Measurements from ENCODE around the gene CHN2.

CHN2 gene

GRCh38 chr7:29354340-29354739 is 159.8 kb downstream of the CHN2 start:
- in situ Hi-C loops (cut with HindIII; ENCODE audit: low sequenced_read_pairs) = no loop called here

- in situ Hi-C loops (cut with HindIII; ENCODE audit: low sequenced_read_pairs) = loop anchor here (5.0 kb wide), 1 partner anchor 37 kb away; no protein-coding TSS in a partner anchor
Measured at GRCh38 chr7:29355388-29355787, 160.8 kb downstream of the CHN2 start.

GRCh38 chr7:29356631-29357030 is 162.1 kb downstream of the CHN2 start:
- in situ Hi-C loops (cut with HindIII; ENCODE audit: low sequenced_read_pairs) = loop anchor here (5.0 kb wide), 1 partner anchor 36 kb away; no protein-coding TSS in a partner anchor

- in situ Hi-C loops (cut with HindIII; ENCODE audit: low sequenced_read_pairs) = loop anchor here (5.0 kb wide), 1 partner anchor 33 kb away; no protein-coding TSS in a partner anchor
Measured at GRCh38 chr7:29359482-29360093, 165.0 kb downstream of the CHN2 start.

- in situ Hi-C loops (cut with HindIII; ENCODE audit: low sequenced_read_pairs) = no loop called here
Measured at GRCh38 chr7:29360633-29361625, 166.4 kb downstream of the CHN2 start.

GRCh38 chr7:29362380-29362779 is 167.8 kb downstream of the CHN2 start:
- in situ Hi-C loops (cut with HindIII; ENCODE audit: low sequenced_read_pairs) = no loop called here

- in situ Hi-C loops (cut with HindIII; ENCODE audit: low sequenced_read_pairs) = no loop called here
Measured at GRCh38 chr7:29363636-29364425, 169.3 kb downstream of the CHN2 start.

- in situ Hi-C loops (cut with HindIII; ENCODE audit: low sequenced_read_pairs) = no loop called here
Measured at GRCh38 chr7:29364661-29365060, 170.1 kb downstream of the CHN2 start.

- in situ Hi-C loops (cut with HindIII; ENCODE audit: low sequenced_read_pairs) = no loop called here
Measured at GRCh38 chr7:29365423-29365822, 170.8 kb downstream of the CHN2 start.

- in situ Hi-C loops (cut with HindIII; ENCODE audit: low sequenced_read_pairs) = no loop called here
Measured at GRCh38 chr7:29367784-29368183, 173.2 kb downstream of the CHN2 start.

GRCh38 chr7:29369909-29370488 is 175.4 kb downstream of the CHN2 start:
- in situ Hi-C loops (cut with HindIII; ENCODE audit: low sequenced_read_pairs) = no loop called here

- in situ Hi-C loops (cut with HindIII; ENCODE audit: low sequenced_read_pairs) = no loop called here
Measured at GRCh38 chr7:29370531-29371314, 176.1 kb downstream of the CHN2 start.

- in situ Hi-C loops (cut with HindIII; ENCODE audit: low sequenced_read_pairs) = no loop called here
Measured at GRCh38 chr7:29371472-29371871, 176.9 kb downstream of the CHN2 start.

GRCh38 chr7:29372351-29373090 is 177.9 kb downstream of the CHN2 start:
- in situ Hi-C loops (cut with HindIII; ENCODE audit: low sequenced_read_pairs) = no loop called here

- in situ Hi-C loops (cut with HindIII; ENCODE audit: low sequenced_read_pairs) = no loop called here
Measured at GRCh38 chr7:29375641-29376562, 181.3 kb downstream of the CHN2 start.

- in situ Hi-C loops (cut with HindIII; ENCODE audit: low sequenced_read_pairs) = no loop called here
Measured at GRCh38 chr7:29377718-29378117, 183.1 kb downstream of the CHN2 start.

- in situ Hi-C loops (cut with HindIII; ENCODE audit: low sequenced_read_pairs) = no loop called here
Measured at GRCh38 chr7:29379551-29379950, 185.0 kb downstream of the CHN2 start.
